RWPE2 (cell line): ENCODE data around the gene RAB7B.

Experiments used
- ATAC-seq: fragments of 200-7000 bp; cut with Tn5 transposase; 3 replicates; pipeline ENCODE4 v1.9.1; 2021; ENCODE audit warnings: low read depth
- DNase-seq: peaks from one replicate; pipeline ENCODE4 v3.0.0-alpha.2; 2020; ENCODE audit warnings: low spot score
- H3K27ac ChIP-seq: fragments of 450-650 bp; 2 replicates; pipeline ENCODE4 v1.5.1; 2017; ENCODE audit warnings: mild to moderate bottlenecking; ENCODE audit not compliant: poor library complexity, severe bottlenecking
- H3K27me3 ChIP-seq: fragments of 250-450 bp; sonication (Bioruptor Pico); 2 replicates; pipeline ENCODE4 v1.5.1; 2021; ENCODE audit warnings: mild to moderate bottlenecking, moderate library complexity; ENCODE audit not compliant: insufficient read depth, poor library complexity, severe bottlenecking
- H3K36me3 ChIP-seq: fragments of 250-450 bp; sonication (Bioruptor Pico); 2 replicates; pipeline ENCODE4 v1.5.1; 2020; ENCODE audit warnings: low read depth, mild to moderate bottlenecking, moderate library complexity
- H3K4me1 ChIP-seq: fragments of 250-450 bp; sonication (Bioruptor Pico); 2 replicates; pipeline ENCODE4 v1.5.1; 2021; ENCODE audit warnings: mild to moderate bottlenecking, moderate library complexity; ENCODE audit not compliant: insufficient read depth, poor library complexity, severe bottlenecking
- H3K4me3 ChIP-seq: fragments of 250-450 bp; sonication (Bioruptor Pico); 2 replicates; pipeline ENCODE4 v1.5.1; 2021; ENCODE audit warnings: mild to moderate bottlenecking, moderate library complexity; ENCODE audit not compliant: severe bottlenecking
- H3K9me3 ChIP-seq: fragments of 250-450 bp; sonication (Bioruptor Pico); 2 replicates; pipeline ENCODE4 v1.5.1; 2021; ENCODE audit warnings: mild to moderate bottlenecking, moderate library complexity; ENCODE audit not compliant: severe bottlenecking
- TF ChIP-seq, protein P1 (sequence below): fragments of 450-650 bp; IDR thresholded peaks from one replicate; pipeline ENCODE4 v1.5.1; 2017; ENCODE audit warnings: mild to moderate bottlenecking, moderate library complexity; ENCODE audit not compliant: poor library complexity, severe bottlenecking

RAB7B gene

DNA sequence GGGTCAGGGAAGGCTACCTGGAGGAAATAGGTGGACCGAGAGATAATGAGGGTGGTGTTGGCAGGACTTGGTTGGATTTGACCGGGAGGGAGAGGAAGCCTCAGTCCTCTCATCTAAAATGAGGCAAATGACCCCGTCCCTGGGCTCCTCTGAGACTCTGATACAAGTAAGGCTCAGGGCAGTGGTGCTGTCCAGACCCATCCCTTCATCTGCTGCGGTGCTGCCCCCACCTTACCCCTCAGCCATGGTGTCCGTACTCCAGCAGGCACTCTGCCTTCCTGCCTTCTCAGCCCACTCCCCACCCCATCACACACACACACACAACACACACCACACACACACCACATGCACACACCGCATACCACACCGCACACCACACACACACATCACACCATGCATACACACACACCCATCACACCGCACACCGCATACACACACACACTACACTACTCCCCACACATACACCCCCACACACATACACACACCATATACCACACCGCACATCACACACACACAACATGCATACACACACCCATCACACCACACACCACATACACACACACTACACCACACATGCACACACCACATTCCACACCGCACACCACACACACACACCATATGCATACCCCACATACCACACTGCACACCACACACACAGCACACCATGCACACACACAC, 30.6 kb downstream of the RAB7B start:
- no peaks in the 10 kb centered on the region for H3K36me3 ChIP-seq
- no peaks in the 10 kb centered on the region for H3K9me3 ChIP-seq
- peak; percentile 53 for ATAC-seq
- DNase-seq, result peak; percentile 34
- H3K27me3 ChIP-seq, result no peaks in the 10 kb centered on the region
- no peak overlapping the region for H3K4me3 ChIP-seq
- TF ChIP-seq, protein P1, sequence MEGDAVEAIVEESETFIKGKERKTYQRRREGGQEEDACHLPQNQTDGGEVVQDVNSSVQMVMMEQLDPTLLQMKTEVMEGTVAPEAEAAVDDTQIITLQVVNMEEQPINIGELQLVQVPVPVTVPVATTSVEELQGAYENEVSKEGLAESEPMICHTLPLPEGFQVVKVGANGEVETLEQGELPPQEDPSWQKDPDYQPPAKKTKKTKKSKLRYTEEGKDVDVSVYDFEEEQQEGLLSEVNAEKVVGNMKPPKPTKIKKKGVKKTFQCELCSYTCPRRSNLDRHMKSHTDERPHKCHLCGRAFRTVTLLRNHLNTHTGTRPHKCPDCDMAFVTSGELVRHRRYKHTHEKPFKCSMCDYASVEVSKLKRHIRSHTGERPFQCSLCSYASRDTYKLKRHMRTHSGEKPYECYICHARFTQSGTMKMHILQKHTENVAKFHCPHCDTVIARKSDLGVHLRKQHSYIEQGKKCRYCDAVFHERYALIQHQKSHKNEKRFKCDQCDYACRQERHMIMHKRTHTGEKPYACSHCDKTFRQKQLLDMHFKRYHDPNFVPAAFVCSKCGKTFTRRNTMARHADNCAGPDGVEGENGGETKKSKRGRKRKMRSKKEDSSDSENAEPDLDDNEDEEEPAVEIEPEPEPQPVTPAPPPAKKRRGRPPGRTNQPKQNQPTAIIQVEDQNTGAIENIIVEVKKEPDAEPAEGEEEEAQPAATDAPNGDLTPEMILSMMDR, result no peak
- H3K27ac ChIP-seq, result no peak overlapping the region
- H3K4me1 ChIP-seq, result peaks cover 15% of the 10 kb centered on the region

DNA sequence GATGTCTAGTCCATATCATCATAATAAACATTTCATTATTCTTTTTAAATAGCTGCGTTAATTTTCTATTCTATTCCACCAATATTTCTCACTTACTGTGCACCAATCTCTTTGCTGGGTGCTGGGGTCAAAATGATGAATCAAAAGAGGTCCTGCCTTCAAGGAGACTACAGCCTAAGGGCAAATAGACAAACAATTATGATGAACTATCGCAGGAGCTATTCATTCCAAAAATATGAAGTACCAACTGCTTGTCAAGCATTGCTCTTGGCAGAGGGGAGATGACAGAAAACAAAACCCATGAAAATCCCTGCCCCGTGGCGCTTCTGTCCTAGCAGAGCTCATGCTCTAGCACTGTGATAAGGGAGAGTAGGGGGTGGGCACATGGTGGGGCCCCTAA, 31.1 kb downstream of the RAB7B start:
- no peak overlapping the region for H3K4me3 ChIP-seq
- no peak overlapping the region for H3K27ac ChIP-seq
- H3K27me3 ChIP-seq, result no peaks in the 10 kb centered on the region
- H3K36me3 ChIP-seq, result no peaks in the 10 kb centered on the region
- TF ChIP-seq, protein P1, result no peak
- no peaks in the 10 kb centered on the region for H3K9me3 ChIP-seq
- DNase-seq (peak; percentile 27), ATAC-seq (peak; percentile 8)
- peaks cover 17% of the 10 kb centered on the region for H3K4me1 ChIP-seq

DNA sequence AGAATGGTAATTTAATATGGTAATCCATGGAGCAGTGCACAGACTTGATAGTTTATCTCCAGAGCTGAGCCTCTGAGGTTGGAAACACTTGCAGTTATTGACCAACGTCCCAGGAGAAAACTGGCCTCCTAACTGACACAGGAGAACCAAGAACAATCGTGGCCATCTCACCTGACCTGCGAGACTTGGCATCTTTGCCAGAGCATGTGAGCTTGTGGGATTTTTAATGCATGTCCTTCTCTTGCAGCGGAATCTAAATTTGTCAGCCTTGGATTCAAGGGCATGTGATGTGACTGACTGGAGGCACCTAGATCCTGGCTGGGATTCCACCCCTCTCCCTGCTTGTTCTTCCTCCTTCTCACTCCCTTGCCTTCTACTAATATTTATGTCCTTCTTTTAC, 32.1 kb downstream of the RAB7B start:
- no peaks in the 10 kb centered on the region for H3K36me3 ChIP-seq
- TF ChIP-seq, protein P1, result no peak
- DNase-seq (no peak), ATAC-seq (no peak)
- H3K27ac ChIP-seq, result no peak overlapping the region
- H3K9me3 ChIP-seq, result no peaks in the 10 kb centered on the region
- H3K27me3 ChIP-seq, result no peaks in the 10 kb centered on the region
- H3K4me3 ChIP-seq, result no peak overlapping the region
- peaks cover 9% of the 10 kb centered on the region for H3K4me1 ChIP-seq

DNA sequence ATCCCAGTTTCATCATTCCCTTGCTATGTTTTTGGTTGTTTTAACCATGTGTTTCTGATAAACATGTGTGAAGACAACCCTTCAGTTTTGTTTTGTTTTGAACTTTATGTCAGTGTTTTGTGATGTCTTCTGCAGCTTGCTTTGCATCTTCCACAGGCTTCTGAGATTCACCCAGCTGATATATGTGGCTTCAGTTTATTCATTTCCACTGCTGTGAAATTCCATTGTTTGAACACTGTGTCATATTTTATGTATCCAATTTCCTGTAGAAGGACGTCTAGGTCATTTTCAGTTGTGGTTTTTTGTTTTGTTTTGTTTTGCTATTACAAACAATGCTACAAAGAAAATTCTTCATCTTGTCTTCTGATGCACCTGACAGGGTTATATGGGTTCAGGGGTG, 32.7 kb downstream of the RAB7B start:
- H3K27ac ChIP-seq, result no peak overlapping the region
- ATAC-seq (no peak), DNase-seq (no peak)
- no peaks in the 10 kb centered on the region for H3K9me3 ChIP-seq
- no peaks in the 10 kb centered on the region for H3K36me3 ChIP-seq
- no peaks in the 10 kb centered on the region for H3K27me3 ChIP-seq
- peaks cover 9% of the 10 kb centered on the region for H3K4me1 ChIP-seq
- TF ChIP-seq, protein P1, result no peak
- H3K4me3 ChIP-seq, result no peak overlapping the region

DNA sequence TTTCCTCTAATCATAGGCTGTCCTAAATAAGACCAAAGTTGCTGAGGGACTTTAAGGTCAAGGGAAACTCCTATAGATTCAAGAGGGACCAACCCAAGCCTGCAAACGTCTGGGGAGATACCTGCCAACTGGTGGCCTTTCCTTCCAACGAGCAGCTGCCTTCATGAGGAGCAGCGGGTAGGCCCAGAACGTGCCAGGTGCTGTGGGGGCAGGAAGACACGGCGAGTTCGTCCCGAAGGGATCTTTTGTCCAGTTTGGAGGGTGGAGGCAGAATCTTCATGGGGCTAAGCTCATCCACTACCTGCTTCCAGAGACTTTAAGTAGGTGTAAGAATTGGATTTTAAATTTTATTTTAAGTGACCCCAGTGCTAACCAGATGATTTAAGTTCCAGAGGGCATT, 34.0 kb downstream of the RAB7B start:
- Histone ChIP-seq H3K9me3 (no peaks in the 10 kb centered on the region), H3K36me3 (no peaks in the 10 kb centered on the region), H3K27me3 (no peaks in the 10 kb centered on the region), H3K27ac (no peak overlapping the region), H3K4me3 (no peak overlapping the region), H3K4me1 (peaks cover 9% of the 10 kb centered on the region)
- DNase-seq, result no peak
- TF ChIP-seq, protein P1, result no peak
- no peak for ATAC-seq
